ENCODE data around the gene DNAI1. TPM values are rescaled to one million over a fixed set of nuclear protein-coding genes. Genes with fewer than 3 reads are reported as not detected.

The DNAI1 gene
- polyA plus RNA-seq, 1 of the 3 experiments (the other 2 are of a cell fraction): 0.46 TPM

DNA sequence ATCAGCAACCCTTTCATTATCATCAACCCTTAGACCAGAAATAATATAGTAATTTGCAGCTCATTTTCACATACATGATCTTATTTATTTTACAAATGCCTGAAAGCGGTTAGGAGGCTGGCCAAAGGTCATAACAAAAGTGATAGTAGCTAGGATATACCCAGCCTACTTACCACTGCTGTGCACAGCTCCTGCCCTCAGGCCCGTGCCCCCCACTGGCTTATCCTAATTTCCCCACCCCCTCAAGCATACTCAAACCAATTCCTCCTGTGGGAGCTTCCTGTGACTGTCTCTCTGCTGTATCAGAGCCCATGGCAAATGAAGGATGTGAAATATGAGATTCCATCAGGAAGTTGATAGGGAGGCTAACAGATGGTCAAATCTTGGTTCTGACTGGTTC is 15.1 kb upstream of the DNAI1 start:
- H3K36me3 ChIP-seq (replicated peaks in 1 of 2; ENCODE audit: control insufficient read depth in 1 of 2, insufficient read depth in 2 of 2, low read length in 1 of 2): no peaks in the 10 kb centered on the region
- no peaks in the 10 kb centered on the region for H3K9me3 ChIP-seq
- H3K79me2 ChIP-seq (ENCODE audit: insufficient read depth): peaks cover 55% of the 10 kb centered on the region; the same call in 1 of the 2 replicates
- ChIA-PET POLR2A (interaction anchor here (1.0 kb wide), 1 partner anchor 128 kb away, joined by 3 read pairs; no protein-coding TSS in a partner anchor), CTCF (interaction anchor here (0.7 to 4.7 kb wide), 10 partner anchors 10 to 159 kb away, joined by 3 to 27 read pairs (median 8); no protein-coding TSS in a partner anchor)
- no peak for TF ChIP-seq RXRA (IDR thresholded peaks at IDR 0.05; ENCODE audit: borderline replicate concordance, low read depth)
- no peak for TF ChIP-seq GABPA (IDR thresholded peaks at IDR 0.05; ENCODE audit: low read depth)
- no peak for TF ChIP-seq JUND (IDR thresholded peaks at IDR 0.05)
- TF ChIP-seq TCF12 (IDR thresholded peaks at IDR 0.05): no peak
- TF ChIP-seq RAD21 (IDR thresholded peaks at IDR 0.05; ENCODE audit: low read length): no peak
- TF ChIP-seq MEF2A (IDR thresholded peaks at IDR 0.05; ENCODE audit: borderline replicate concordance, low read depth): no peak
- TF ChIP-seq EP300 (IDR thresholded peaks at IDR 0.05; ENCODE audit: borderline replicate concordance in 1 of 2, low read depth in 1 of 2, low read length in 1 of 2): no peak
- no peak for TF ChIP-seq MXI1 (IDR thresholded peaks at IDR 0.05; ENCODE audit: low read depth, low read length)
- TF ChIP-seq CHD2 (IDR thresholded peaks at IDR 0.05; ENCODE audit: low read length, partially characterized antibody): no peak
- TF ChIP-seq SIN3A (IDR thresholded peaks at IDR 0.05; ENCODE audit: borderline replicate concordance, low read depth, low read length): no peak
- no peak for TF ChIP-seq REST (IDR thresholded peaks at IDR 0.05; ENCODE audit: low read depth, low read length)
- no peak for TF ChIP-seq PBX3 (IDR thresholded peaks at IDR 0.05)
- no peak for TF ChIP-seq NRF1 (IDR thresholded peaks at IDR 0.05; ENCODE audit: low read depth, low read length)
- TF ChIP-seq POLR2AphosphoS5 (IDR thresholded peaks at IDR 0.05; ENCODE audit: low read depth, low read length): no peak
- TF ChIP-seq RCOR1 (IDR thresholded peaks at IDR 0.05; ENCODE audit: low read length): no peak
- peaks cover 79% of the 10 kb centered on the region for H4K20me1 ChIP-seq (ENCODE audit: insufficient read depth)
- no peak overlapping the region for H2AFZ ChIP-seq (ENCODE audit: low read depth)
- peaks cover 15 to 22% of the 10 kb centered on the region in 2 experiments; a peak in 3 of 4 replicates for H3K4me1 ChIP-seq (ENCODE audit: control insufficient read depth in 1 of 2, insufficient read depth in 2 of 2, low read depth in 1 of 2, low read length in 1 of 2)
- 91% methylated on average over 2 of the region's 2 CpGs for WGBS (ENCODE audit: low lambda C conversion rate)
- H3K9ac ChIP-seq: no peak overlapping the region
- H3K4me2 ChIP-seq: no peak overlapping the region
- H3F3A ChIP-seq (replicated peaks; ENCODE audit: insufficient read depth): no peaks in the 10 kb centered on the region
- H3K27ac ChIP-seq (ENCODE audit: low read depth in 2 of 2, low read length in 1 of 2): no peak overlapping the region
- H3K4me3 ChIP-seq (ENCODE audit: low read depth in 2 of 2, low read length in 1 of 2): no peak overlapping the region
- no peak for DNase-seq
- H3K27me3 ChIP-seq (ENCODE audit: insufficient read depth): no peaks in the 10 kb centered on the region
- no peaks in the 10 kb centered on the region for H3K9me2 ChIP-seq
